MM.1S (cell line): ENCODE results near the gene RCC2.

Source experiments
- DNase-seq: peaks from one replicate; pipeline ENCODE4 v3.0.0-alpha.2; 2015
- H2AFZ ChIP-seq: fragments of 300-600 bp; sonication (generic); 2 replicates; pipeline ENCODE4 v1.6.0; 2016; ENCODE audit warnings: antibody characterized with exemption, low read length
- H3F3A ChIP-seq: fragments of 300-600 bp; sonication (generic); 2 replicates; pipeline ENCODE4 v1.6.1; 2016; ENCODE audit warnings: mild to moderate bottlenecking, antibody characterized with exemption, low read length, moderate library complexity, mixed read lengths; ENCODE audit not compliant: insufficient read depth
- H3K27ac ChIP-seq: fragments of 300-600 bp; sonication (generic); 2 replicates; pipeline ENCODE4 v1.5.1; 2016; ENCODE audit warnings: mild to moderate bottlenecking, low read length
- H3K27me3 ChIP-seq: fragments of 300-600 bp; sonication (generic); replicated peaks from 2 replicates; pipeline ENCODE4 v1.6.0; 2016; ENCODE audit warnings: low read length; ENCODE audit not compliant: insufficient read depth
- H3K36me3 ChIP-seq: fragments of 300-600 bp; sonication (generic); replicated peaks from 2 replicates; pipeline ENCODE4 v1.6.1; 2016; ENCODE audit warnings: mild to moderate bottlenecking, low read length, mixed read lengths; ENCODE audit not compliant: insufficient read depth
- H3K4me1 ChIP-seq: fragments of 300-600 bp; sonication (generic); 2 replicates; pipeline ENCODE4 v1.6.1; 2016; ENCODE audit warnings: low read length, mixed read lengths
- H3K4me2 ChIP-seq: fragments of 300-600 bp; sonication (generic); 2 replicates; pipeline ENCODE4 v1.6.0; 2016; ENCODE audit warnings: low read depth, low read length
- H3K4me3 ChIP-seq: fragments of 300-600 bp; sonication (generic); 2 replicates; pipeline ENCODE4 v1.5.1; 2016; ENCODE audit warnings: low read length, mixed read lengths
- H3K79me2 ChIP-seq: fragments of 300-600 bp; sonication (generic); 2 replicates; pipeline ENCODE4 v1.6.1; 2016; ENCODE audit warnings: mixed run types, low read length, mixed read lengths
- H3K9ac ChIP-seq: fragments of 300-600 bp; sonication (generic); 2 replicates; pipeline ENCODE4 v1.6.1; 2016; ENCODE audit warnings: low read length, mixed read lengths
- H3K9me2 ChIP-seq: fragments of 300-600 bp; sonication (generic); replicated peaks from 2 replicates; pipeline ENCODE4 v1.6.1; 2016; ENCODE audit warnings: mild to moderate bottlenecking, low read length, mixed read lengths; ENCODE audit not compliant: insufficient read depth
- H3K9me3 ChIP-seq: fragments of 300-600 bp; sonication (generic); replicated peaks from 2 replicates; pipeline ENCODE4 v1.6.1; 2016; ENCODE audit warnings: mild to moderate bottlenecking, low read length, mixed read lengths; ENCODE audit not compliant: insufficient read depth
- H4K20me1 ChIP-seq: fragments of 300-600 bp; sonication (generic); 2 replicates; pipeline ENCODE4 v1.6.1; 2016; ENCODE audit warnings: mild to moderate bottlenecking, low read length, moderate library complexity, mixed read lengths; ENCODE audit not compliant: insufficient read depth
- EZH2 ChIP-seq: fragments of 300-600 bp; sonication (generic); optimal IDR thresholded peaks from 2 replicates; pipeline ENCODE3; 2017; ENCODE audit warnings: low read depth, mild to moderate bottlenecking, antibody characterized with exemption, low read length, mixed read lengths
- EZH2phosphoT487 ChIP-seq: fragments of 300-600 bp; sonication (generic); IDR thresholded peaks from 2 replicates; pipeline ENCODE4 v1.6.1; 2018; ENCODE audit warnings: antibody characterized with exemption, low read length
- TF ChIP-seq, protein P1 (sequence below): fragments of 300-600 bp; sonication (generic); IDR thresholded peaks from 2 replicates; pipeline ENCODE4 v1.5.1; 2016; ENCODE audit warnings: antibody characterized with exemption, low read length, mixed read lengths

RCC2 gene

DNA sequence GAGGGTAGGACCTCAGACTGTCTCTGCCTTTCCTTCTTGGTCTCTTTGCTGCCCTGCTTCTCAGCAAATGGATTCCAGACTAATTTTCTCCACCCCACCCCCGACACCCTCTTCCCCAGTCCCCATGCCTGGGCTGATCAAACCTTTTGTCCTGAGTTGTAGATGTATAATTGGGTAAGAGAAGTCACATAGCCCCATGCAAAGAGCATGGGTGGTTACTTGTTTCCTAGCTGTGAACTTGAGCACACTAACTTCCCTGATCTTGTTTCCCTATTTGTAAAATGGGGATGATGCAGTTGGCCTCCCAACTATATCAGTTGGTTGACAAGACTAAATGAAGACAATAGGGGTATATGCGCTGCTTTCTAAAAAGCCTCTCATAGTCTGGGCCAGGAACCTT, 58.3 kb downstream of the RCC2 start:
- no peak overlapping the region for H3K27ac ChIP-seq
- no peak for TF ChIP-seq EZH2
- TF ChIP-seq, protein P1, sequence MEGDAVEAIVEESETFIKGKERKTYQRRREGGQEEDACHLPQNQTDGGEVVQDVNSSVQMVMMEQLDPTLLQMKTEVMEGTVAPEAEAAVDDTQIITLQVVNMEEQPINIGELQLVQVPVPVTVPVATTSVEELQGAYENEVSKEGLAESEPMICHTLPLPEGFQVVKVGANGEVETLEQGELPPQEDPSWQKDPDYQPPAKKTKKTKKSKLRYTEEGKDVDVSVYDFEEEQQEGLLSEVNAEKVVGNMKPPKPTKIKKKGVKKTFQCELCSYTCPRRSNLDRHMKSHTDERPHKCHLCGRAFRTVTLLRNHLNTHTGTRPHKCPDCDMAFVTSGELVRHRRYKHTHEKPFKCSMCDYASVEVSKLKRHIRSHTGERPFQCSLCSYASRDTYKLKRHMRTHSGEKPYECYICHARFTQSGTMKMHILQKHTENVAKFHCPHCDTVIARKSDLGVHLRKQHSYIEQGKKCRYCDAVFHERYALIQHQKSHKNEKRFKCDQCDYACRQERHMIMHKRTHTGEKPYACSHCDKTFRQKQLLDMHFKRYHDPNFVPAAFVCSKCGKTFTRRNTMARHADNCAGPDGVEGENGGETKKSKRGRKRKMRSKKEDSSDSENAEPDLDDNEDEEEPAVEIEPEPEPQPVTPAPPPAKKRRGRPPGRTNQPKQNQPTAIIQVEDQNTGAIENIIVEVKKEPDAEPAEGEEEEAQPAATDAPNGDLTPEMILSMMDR, result no peak
- no peak for TF ChIP-seq EZH2phosphoT487
- no peak overlapping the region for H3K4me2 ChIP-seq
- H3K79me2 ChIP-seq, result no peaks in the 10 kb centered on the region
- H3K4me3 ChIP-seq, result no peak overlapping the region
- H4K20me1 ChIP-seq, result no peaks in the 10 kb centered on the region
- H3K27me3 ChIP-seq, result peaks cover 91% of the 10 kb centered on the region
- no peak for DNase-seq
- H3K36me3 ChIP-seq, result no peaks in the 10 kb centered on the region
- no peaks in the 10 kb centered on the region for H3K4me1 ChIP-seq
- H3F3A ChIP-seq, result no peaks in the 10 kb centered on the region
- H3K9me2 ChIP-seq, result no peaks in the 10 kb centered on the region
- no peaks in the 10 kb centered on the region for H3K9me3 ChIP-seq
- no peak overlapping the region for H3K9ac ChIP-seq
- no peak overlapping the region for H2AFZ ChIP-seq

DNA sequence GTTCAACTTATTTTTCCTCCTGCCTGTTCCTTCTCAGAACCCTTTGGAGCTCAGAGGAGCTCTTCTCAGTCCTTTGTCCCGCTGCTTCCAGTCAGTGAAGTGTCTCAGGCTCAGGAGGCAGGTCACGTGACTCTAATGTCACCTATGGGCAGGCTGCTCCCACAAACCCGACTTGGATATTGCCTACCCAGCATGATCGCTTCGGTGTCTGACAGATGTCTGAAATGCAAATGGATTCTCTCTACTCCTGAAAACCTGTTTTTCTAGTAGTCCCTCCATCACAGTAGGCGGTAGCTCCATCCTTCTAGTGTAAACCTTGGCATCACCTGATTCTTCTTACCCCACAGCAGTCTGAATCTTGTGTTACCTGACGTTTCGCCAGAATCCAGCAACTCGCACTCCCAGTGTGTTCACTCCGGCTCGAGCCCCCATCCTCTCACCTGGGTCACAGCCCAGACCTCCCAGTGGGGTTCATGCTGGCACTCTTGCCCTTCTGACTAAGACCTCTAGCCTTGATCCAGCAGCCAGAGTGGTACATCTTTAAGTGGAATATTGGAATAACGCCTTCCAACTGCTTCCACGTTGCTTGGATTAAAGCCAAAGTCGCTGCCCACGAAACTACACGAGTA, 62.0 kb downstream of the RCC2 start:
- no peaks in the 10 kb centered on the region for H3K79me2 ChIP-seq
- no peaks in the 10 kb centered on the region for H3K4me1 ChIP-seq
- no peaks in the 10 kb centered on the region for H4K20me1 ChIP-seq
- no peaks in the 10 kb centered on the region for H3F3A ChIP-seq
- no peak overlapping the region for H2AFZ ChIP-seq
- H3K36me3 ChIP-seq, result no peaks in the 10 kb centered on the region
- no peak overlapping the region for H3K27ac ChIP-seq
- H3K4me2 ChIP-seq, result no peak overlapping the region
- DNase-seq, result no peak
- TF ChIP-seq EZH2phosphoT487 (no peak), EZH2 (no peak)
- TF ChIP-seq, protein P1, result no peak
- H3K4me3 ChIP-seq, result no peak overlapping the region
- H3K9me3 ChIP-seq, result no peaks in the 10 kb centered on the region
- H3K27me3 ChIP-seq, result peaks cover 89% of the 10 kb centered on the region
- H3K9me2 ChIP-seq, result no peaks in the 10 kb centered on the region
- H3K9ac ChIP-seq, result no peak overlapping the region

DNA sequence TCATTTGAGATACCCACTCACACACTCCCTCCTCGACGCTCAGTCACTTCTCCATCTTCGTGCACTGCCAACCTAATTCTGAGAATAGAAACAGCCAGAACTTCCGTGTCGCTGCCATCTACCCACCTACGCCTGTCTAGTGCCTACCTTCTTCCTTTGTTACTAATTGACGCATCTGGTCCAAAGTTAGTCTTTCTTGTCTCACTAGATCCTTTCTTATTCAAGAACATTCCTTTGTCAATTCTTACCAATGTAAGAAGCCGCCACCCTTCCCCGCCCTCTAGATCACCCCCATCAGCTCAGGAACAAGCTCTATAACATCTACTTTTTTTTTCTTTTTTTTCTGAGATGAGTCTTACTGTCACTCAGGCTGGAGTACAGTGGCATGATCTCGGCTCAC, 63.8 kb downstream of the RCC2 start:
- H3K9me2 ChIP-seq, result no peaks in the 10 kb centered on the region
- no peak overlapping the region for H3K4me3 ChIP-seq
- no peak overlapping the region for H3K27ac ChIP-seq

More for the DNA sequence above, 63.8 kb downstream of the RCC2 start:
- Histone ChIP-seq H3K27me3 (peaks cover 89% of the 10 kb centered on the region), H2AFZ (no peak overlapping the region), H3K4me1 (no peaks in the 10 kb centered on the region), H3K36me3 (no peaks in the 10 kb centered on the region), H3F3A (no peaks in the 10 kb centered on the region), H4K20me1 (no peaks in the 10 kb centered on the region), H3K4me2 (no peak overlapping the region), H3K79me2 (no peaks in the 10 kb centered on the region), H3K9me3 (no peaks in the 10 kb centered on the region), H3K9ac (no peak overlapping the region)
- DNase-seq, result no peak
- TF ChIP-seq EZH2, result no peak
- TF ChIP-seq, protein P1, result no peak
- TF ChIP-seq EZH2phosphoT487, result no peak
